ENCODE data around the gene TCHH.

TCHH gene

GRCh38 chr1:152109231-152109997 is 5.8 kb downstream of the TCHH start (continued):
- peak; percentile 48; the same call in 1 of the 2 replicates for TF ChIP-seq REST (tag by site-specific recombination; IDR thresholded peaks at IDR 0.05)
- TF ChIP-seq ZIC2 (tag by site-specific recombination; IDR thresholded peaks at IDR 0.05), result peak; percentile 77
- no peak for TF ChIP-seq ZNF501 (tag by site-specific recombination; IDR thresholded peaks at IDR 0.05)
- peak; percentile 91 for TF ChIP-seq ZNF513 (tag by site-specific recombination; IDR thresholded peaks at IDR 0.05)
- TF ChIP-seq ZNF37A (tag by site-specific recombination; IDR thresholded peaks at IDR 0.05), result no peak
- TF ChIP-seq ZNF341 (tag by site-specific recombination; IDR thresholded peaks at IDR 0.05; ENCODE audit: low read depth), result peak; percentile 9; the same call in 1 of the 2 replicates
- TF ChIP-seq ZNF366 (tag by site-specific recombination; conservative IDR thresholded peaks at IDR 0.05), result peak; percentile 69
- TF ChIP-seq ZNF837 (tag by site-specific recombination; IDR thresholded peaks at IDR 0.05), result peak; percentile 10; the same call in 1 of the 2 replicates
- peak; percentile 21; the same call in 1 of the 2 replicates for TF ChIP-seq CTCF (tag by site-specific recombination; IDR thresholded peaks at IDR 0.05)
- peak; percentile 28; the same call in 1 of the 2 replicates for TF ChIP-seq ZNF76 (tag by site-specific recombination; IDR thresholded peaks at IDR 0.05; ENCODE audit: borderline replicate concordance, low read depth)
- no peak for TF ChIP-seq ZSCAN18 (tag by site-specific recombination; IDR thresholded peaks at IDR 0.05)
- TF ChIP-seq ZNF449 (tag by site-specific recombination; IDR thresholded peaks at IDR 0.05), result no peak
- peak; percentile 72 for TF ChIP-seq ZBTB17 (tag by site-specific recombination; IDR thresholded peaks at IDR 0.05)
- TF ChIP-seq ZBTB6 (tag by site-specific recombination; IDR thresholded peaks at IDR 0.05), result no peak
- TF ChIP-seq PRDM2 (tag by site-specific recombination; IDR thresholded peaks at IDR 0.05; ENCODE audit: borderline replicate concordance), result no peak
- peak; percentile 57; the same call in 1 of the 2 replicates for TF ChIP-seq ZNF394 (tag by site-specific recombination; IDR thresholded peaks at IDR 0.05; ENCODE audit: borderline replicate concordance)
- TF ChIP-seq TCF7L2 (IDR thresholded peaks at IDR 0.05; ENCODE audit: borderline replicate concordance, low read depth, low read length), result no peak
